ENCODE data around the gene RBM41.
A peak's percentile ranks its signal among the peaks of the same experiment; 100 is the strongest.
"Not testable (repeated sequence)": the region's sequence is repeated elsewhere in the genome, so short reads cannot be mapped to it uniquely, and the experiment has no call there.

The RBM41 gene

GRCh38 chrX:107118322-107119147 is at the start of gene RBM41:
Gene RBM41, minus strand, starts transcription at chrX:107118822. Its CDS starts 49 bp downstream, at chrX:107118773.
- peak; percentile 26 to 44 for DNase-seq (ENCODE audit: low read depth in 1 of 2, low spot score in 1 of 2)

DNA sequence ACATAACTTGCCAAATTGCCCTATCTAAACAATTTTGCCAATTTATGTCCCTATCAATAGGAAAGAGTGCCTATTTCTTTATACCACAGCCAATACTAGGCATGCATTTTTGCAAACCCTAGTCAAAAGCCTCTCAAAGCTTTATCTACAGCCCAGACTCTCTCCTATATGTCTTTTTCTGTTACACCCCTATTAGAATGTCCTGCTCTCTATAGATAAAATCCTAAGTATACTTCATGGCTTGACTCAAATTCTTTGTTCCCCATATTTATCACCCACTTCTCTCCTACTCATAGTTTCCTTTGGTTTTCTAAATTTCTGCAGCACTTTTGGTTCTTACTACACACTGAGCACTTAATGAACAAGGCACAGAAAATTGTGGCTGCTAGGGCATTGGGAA is 49.6 kb upstream of the RBM41 start:
- no peak for DNase-seq (ENCODE audit: low read depth in 1 of 2, low spot score in 1 of 2)

DNA sequence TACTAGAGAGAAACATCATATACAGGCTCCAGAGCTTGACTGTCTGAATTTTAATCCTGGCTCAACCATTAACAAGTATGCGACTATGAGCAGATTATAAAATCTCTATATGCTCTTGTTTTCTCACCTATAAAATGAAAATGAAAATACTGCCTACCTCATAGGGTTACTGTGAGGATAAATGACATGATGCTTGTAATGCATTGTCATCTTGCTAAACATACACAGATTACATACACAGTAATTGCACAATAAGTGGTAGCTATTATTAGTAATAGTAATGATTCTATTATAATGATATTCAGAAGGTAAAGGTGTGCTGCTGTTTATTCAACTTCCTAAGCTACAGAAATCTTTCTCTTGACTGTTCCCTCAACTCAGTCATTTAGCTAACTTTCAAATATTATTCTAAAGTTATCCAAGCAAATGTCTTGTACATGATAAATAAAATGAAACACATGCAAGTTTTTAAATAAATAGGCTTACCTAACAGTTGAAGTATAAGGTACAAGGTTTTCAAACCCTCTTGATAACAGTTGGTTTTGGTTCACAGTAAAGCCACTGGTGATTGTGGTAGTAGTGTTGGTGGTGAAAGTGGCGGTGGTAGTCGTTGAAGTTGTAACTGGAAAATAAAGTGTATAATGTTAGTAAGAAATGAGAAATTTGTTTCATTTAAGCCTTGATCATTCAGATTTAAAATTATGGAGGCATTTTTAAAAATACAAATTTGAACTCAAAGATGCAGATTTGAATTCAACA is 48.7 kb upstream of the RBM41 start:
- DNase-seq (ENCODE audit: low read depth in 1 of 2, low spot score in 1 of 2) = no peak

DNA sequence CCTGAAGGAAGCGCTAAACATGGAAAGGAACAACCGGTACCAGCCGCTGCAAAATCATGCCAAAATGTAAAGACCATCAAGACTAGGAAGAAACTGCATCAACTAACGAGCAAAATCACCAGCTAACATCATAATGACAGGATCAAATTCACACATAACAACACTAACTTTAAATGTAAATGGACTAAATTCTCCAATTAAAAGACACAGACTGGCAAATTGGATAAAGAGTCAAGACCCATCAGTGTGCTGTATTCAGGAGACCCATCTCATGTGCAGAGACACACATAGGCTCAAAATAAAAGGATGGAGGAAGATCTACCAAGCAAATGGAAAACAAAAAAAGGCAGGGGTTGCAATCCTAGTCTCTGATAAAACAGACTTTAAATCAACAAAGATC is 39.0 kb upstream of the RBM41 start:
- DNase-seq (ENCODE audit: low read depth in 1 of 2, low spot score in 1 of 2) = not testable (repeated sequence)

DNA sequence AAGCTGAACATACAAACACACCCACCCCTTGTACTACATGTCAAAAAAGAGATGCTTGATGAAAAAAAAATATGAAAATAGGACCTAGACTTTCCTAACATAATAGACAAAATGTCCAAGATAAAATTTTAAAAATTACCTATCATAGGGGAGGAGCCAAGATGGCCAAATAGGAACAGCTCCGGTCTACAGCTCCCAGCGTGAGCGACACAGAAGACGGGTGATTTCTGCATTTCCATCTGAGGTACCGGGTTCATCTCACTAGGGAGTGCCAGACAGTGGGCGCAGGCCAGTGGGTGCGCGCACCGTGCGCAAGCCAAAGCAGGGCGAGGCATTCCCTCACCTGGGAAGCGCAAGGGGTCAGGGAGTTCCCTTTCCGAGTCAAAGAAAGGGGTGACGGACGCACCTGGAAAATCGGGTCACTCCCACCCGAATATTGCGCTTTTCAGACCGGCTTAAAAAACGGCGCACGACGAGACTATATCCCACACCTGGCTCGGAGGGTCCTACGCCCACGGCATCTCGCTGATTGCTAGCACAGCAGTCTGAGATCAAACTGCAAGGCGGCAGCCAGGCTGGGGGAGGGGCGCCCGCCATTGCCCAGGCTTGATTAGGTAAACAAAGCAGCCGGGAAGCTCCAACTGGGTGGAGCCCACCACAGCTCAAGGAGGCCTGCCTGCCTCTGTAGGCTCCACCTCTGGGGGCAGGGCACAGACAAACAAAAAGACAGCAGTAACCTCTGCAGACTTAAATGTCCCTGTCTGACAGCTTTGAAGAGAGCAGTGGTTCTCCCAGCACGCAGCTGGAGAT is 37.2 kb upstream of the RBM41 start:
- DNase-seq (ENCODE audit: low read depth in 1 of 2, low spot score in 1 of 2) = not testable (repeated sequence)

GRCh38 chrX:107154787-107155620 is 36.4 kb upstream of the RBM41 start:
- DNase-seq (ENCODE audit: low read depth in 1 of 2, low spot score in 1 of 2) = no peak

- DNase-seq (ENCODE audit: low read depth in 1 of 2, low spot score in 1 of 2) = no peak
These were observed 34.4 kb upstream of the RBM41 start for GRCh38 chrX:107153005-107153404.

DNA sequence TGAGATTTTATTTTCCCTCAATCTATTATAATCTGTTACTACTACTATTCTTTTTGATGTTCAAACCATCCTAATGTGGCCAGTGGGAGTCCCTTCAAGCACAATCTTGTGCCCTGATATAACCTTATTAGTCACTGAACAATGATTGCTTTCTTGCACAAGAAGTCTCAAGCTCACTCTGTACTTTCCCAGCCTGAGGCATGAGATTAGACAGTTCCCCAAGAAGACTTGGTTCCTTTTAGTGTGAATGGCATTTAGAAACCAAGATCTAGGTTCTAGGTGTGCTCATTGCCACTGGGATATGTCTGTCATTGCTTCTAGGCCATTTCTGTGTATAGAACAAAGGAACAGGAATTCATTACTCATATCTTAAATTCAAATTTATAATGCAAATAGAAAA is 28.0 kb upstream of the RBM41 start:
- no peak for DNase-seq (ENCODE audit: low read depth in 1 of 2, low spot score in 1 of 2)

- no peak for DNase-seq (ENCODE audit: low read depth in 1 of 2, low spot score in 1 of 2)
These were observed 17.3 kb upstream of the RBM41 start for GRCh38 chrX:107135965-107136307.

DNA sequence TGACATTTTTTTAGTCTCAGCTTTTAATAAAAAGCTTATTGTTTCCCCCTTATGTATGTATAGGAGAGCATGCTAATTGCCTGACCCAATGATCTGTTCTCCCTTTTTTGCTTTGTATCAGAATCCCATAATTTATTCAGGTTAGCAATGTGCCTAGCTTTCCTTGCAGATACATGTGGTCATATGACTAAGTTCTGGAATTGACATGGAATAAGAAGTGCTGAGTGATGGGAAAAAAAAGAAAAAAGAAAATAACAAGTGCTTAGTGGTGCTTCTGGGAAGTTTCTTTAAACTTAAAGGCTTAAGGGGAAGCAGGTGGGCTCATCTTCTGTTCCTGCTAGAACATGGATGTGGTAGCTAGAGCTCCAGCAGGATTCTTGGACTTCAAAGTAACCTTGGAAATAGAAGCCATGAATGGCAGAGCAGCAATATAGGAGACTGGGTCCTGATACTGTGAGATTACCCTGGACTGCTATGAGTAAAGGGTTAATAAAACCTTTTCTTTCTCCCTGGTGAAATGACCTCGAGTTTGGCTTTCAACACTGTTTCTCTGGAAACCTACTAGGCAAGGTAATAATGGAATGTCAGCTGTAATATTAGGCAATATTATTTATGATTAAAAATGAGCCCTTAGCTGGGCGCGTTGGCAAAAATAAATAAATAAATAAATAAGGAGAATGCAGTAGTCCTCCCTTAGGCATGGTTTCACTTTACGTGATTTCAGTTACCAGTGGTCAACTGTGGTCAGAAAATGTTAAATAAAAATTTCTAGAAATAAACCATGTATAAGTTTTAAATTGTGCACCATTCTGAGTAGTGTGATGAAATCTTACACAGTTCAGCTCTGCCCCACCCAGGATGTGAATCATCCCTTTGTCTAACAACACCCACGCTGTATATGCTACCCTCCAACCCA is 16.7 kb upstream of the RBM41 start:
- no peak for DNase-seq (ENCODE audit: low read depth in 1 of 2, low spot score in 1 of 2)

DNA sequence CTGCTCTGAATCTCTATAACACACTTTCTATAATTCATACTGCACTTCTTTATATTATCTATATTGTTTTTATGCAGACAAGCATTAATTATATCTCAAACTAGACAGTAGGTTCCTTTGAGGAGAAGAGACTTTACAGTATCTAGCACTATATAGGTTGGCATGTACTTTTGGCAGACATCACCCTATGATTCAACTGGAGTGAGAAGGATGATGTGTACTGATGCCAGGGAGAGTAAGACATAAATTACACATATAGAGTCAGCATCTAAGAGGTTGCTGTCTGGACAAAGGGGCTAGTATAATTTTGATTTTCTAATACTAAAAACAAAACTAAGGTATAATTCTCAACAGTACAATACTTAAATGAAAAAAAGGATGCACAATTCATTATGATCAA is 5.1 kb upstream of the RBM41 start:
- DNase-seq (ENCODE audit: low read depth in 1 of 2, low spot score in 1 of 2) = no peak

GRCh38 chrX:107119283-107119682 is 661 bp upstream of the RBM41 start:
- DNase-seq (ENCODE audit: low read depth in 1 of 2, low spot score in 1 of 2) = no peak

DNA sequence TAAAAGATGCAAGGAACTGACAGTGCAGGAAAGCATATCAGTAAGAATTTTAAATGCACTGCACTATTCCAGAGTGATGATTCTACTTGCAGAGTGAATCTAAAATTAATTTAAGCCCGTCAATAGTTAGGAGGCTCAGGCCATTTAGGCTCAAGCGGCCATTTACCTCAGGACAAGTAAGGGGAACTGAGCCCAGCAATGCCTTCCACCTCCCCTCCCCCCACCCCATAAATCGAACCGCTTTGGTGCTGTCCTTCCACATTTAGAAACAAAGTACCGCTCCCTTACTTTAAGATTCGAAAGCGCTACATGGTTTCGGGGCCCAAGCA is 665 bp downstream of the RBM41 start:
- DNase-seq (ENCODE audit: low read depth in 1 of 2, low spot score in 1 of 2) = no peak

DNA sequence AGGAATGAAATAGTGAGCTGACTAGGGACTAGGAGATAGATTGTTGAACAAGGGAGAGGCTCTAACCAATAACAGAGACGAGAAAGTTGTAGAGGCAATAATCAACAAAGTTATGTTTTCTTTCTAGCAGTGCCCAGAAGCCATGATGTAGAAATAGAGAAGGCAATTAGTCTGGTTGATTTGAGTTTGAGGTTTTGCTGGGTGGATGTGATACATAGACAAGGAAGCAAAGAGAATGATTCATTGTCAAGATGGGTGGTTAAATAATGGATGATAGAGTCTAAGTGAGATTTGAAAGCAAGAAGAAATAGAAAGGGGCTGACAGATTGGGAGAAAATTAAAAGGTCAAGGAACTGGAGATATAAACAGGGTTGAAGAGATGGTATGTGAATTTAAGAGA is 11.2 kb downstream of the RBM41 start:
- DNase-seq (ENCODE audit: low read depth in 1 of 2, low spot score in 1 of 2) = no peak

GRCh38 chrX:107102980-107103379 is 15.6 kb downstream of the RBM41 start:
- no peak for DNase-seq (ENCODE audit: low read depth in 1 of 2, low spot score in 1 of 2)

DNA sequence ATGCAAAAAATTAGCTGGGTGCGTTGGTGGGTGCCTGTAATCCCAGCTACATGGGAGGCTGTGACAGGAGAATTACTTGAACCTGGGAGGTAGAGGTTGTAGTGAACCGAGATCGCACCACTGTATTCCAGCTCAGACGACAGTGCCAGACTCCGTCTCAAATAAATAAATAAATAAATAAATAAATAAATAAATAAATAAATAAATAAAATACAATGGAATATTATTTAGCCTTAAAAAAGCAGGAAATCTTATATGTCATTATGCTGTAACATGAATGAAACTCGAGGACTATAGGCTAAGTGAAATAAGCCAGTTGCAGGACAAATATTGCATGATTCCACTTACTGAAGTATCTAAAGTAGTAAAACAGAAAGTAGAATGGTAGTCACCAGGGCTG is 42.5 kb downstream of the RBM41 start:
- no peak for DNase-seq (ENCODE audit: low read depth in 1 of 2, low spot score in 1 of 2)

DNA sequence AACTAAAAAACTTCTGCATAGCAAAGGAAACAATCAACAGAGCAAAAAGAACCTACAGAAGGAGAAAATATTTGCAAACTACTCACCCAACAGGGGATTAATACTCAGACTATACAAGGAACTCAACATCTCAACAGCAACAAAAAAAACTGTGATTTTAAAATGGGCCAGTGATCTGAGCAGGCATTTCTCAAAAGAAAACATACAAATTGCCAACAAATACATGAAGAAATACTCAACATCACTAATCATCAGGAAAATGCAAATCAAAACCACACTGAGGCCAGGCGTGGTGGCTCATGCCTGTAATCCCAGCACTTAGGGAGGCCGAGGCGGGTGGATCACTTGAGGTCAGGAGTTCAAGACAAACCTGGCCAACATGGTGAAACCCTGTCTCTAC is 60.9 kb downstream of the RBM41 start:
- not testable (repeated sequence) for DNase-seq (ENCODE audit: low read depth in 1 of 2, low spot score in 1 of 2)

DNA sequence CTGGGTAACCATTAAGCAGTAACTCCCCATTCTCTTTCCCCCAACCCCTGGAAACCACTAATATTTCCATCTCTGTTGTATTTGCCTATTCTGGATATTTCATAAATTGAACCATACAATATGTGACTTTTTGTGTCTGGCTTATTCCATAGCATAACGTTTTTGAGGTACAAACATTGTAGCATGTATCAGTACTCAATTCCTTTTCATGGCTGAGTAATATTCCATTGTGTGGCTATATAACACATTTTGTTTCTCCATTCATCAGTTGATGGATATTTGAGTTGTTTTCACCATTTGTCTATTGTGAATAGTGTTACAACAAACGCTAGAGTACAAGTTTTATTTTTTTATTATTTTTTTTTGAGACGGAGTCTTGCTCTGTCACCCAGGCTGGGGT is 63.6 kb downstream of the RBM41 start:
- DNase-seq (ENCODE audit: low read depth in 1 of 2, low spot score in 1 of 2) = no peak

DNA sequence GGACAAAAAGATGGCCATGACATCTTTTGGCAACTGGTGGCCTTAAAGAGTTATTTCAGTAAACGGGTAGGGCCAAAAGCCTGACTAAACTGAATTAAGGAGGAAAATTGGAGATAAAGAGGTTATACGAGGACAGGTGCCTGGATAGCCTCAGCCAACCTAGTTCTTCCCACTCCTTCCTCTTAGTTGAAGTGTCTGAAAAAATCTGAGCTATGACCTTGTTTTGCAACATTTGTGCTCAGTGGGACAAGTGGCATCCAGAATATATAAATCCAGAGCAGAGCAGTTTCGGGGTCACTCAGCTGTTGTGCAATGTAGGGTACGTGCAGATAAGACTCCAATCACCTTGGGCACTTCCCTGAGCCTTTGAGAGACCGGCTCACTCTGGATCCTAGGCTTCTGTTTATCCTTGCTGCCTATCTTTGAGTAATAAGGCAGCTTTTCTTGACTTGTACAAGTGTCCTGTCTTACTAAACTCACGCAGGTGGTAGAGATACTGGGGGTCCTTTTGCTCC is 68.4 kb downstream of the RBM41 start:
- no peak for DNase-seq (ENCODE audit: low read depth in 1 of 2, low spot score in 1 of 2)

DNA sequence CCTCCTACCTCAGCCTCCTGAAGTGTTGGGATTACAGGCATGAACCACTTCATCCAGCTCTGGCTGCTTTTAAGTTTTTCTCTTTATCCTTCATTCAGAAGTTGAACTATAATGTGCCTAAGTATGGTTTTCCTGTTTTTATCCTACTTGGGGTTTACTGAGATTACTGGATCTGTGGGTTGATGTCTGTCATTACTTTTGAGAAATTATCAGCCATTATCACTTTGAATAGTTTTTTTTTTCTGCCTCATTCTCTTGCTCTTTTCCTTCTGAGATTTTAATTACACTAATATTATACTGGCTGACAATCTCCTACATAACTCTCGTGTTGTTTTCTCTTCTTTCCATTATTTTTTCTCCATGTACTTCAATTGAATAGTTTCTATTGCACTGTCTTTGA is 71.0 kb downstream of the RBM41 start:
- DNase-seq (ENCODE audit: low read depth in 1 of 2, low spot score in 1 of 2) = no peak
